NCI-H510A treated with DMSO at 0.1 percent for 48 hours (cell line): ENCODE measurements around the gene PCDHGA12.
A peak's percentile ranks its signal among the peaks of the same experiment; 100 is the strongest.
"Not testable (repeated sequence)": the region's sequence is repeated elsewhere in the genome, so short reads cannot be mapped to it uniquely, and the experiment has no call there.

Experiments
- DNase-seq: peaks from one replicate; lab custom pipeline; 2025; lab: John Stamatoyannopoulos, UW

The PCDHGA12 gene

GRCh38 chr5:141430332-141431113 is at the start of gene PCDHGA12:
Gene PCDHGA12, plus strand, starts transcription at chr5:141430507. Its CDS starts 253 bp downstream, at chr5:141430760.
- DNase-seq = no peak

- peak; percentile 24 for DNase-seq
Observed at GRCh38 chr5:141382469-141383294, 47.6 kb upstream of the PCDHGA12 start, which contains the start of gene PCDHGA7. Gene PCDHGA7, plus strand, starts transcription at chr5:141382742. Its CDS starts 158 bp downstream, at chr5:141382900.

- no peak for DNase-seq
Observed at GRCh38 chr5:141383345-141383744, 47.0 kb upstream of the PCDHGA12 start.

GRCh38 chr5:141384471-141385267 is 45.6 kb upstream of the PCDHGA12 start:
- DNase-seq = no peak

GRCh38 chr5:141387557-141388311 is 42.6 kb upstream of the PCDHGA12 start, which contains the start of gene PCDHGB4:
Gene PCDHGB4, plus strand, starts transcription at chr5:141387698. Its CDS starts 187 bp downstream, at chr5:141387885.
- not testable (repeated sequence) for DNase-seq

- no peak for DNase-seq
Observed at GRCh38 chr5:141388661-141389060, 41.6 kb upstream of the PCDHGA12 start.

GRCh38 chr5:141389153-141390042 is 40.9 kb upstream of the PCDHGA12 start:
- DNase-seq = no peak

GRCh38 chr5:141392429-141393198 is 37.7 kb upstream of the PCDHGA12 start, which contains the start of gene PCDHGA8:
Gene PCDHGA8, plus strand, starts transcription at chr5:141392633. Its CDS starts 181 bp downstream, at chr5:141392814.
- DNase-seq = no peak

GRCh38 chr5:141393267-141393666 is 37.0 kb upstream of the PCDHGA12 start:
- no peak for DNase-seq

- not testable (repeated sequence) for DNase-seq
Observed at GRCh38 chr5:141394401-141395187, 35.7 kb upstream of the PCDHGA12 start.

GRCh38 chr5:141397756-141398551 is 32.4 kb upstream of the PCDHGA12 start, which contains the start of gene PCDHGB5:
Gene PCDHGB5, plus strand, starts transcription at chr5:141397947. Its CDS starts 181 bp downstream, at chr5:141398128.
- not testable (repeated sequence) for DNase-seq

GRCh38 chr5:141398608-141399007 is 31.7 kb upstream of the PCDHGA12 start:
- DNase-seq = no peak

- no peak for DNase-seq
Observed at GRCh38 chr5:141399555-141400258, 30.6 kb upstream of the PCDHGA12 start.

GRCh38 chr5:141402553-141403243 is 27.6 kb upstream of the PCDHGA12 start, which contains the start of gene PCDHGA9:
Gene PCDHGA9, plus strand, starts transcription at chr5:141402778. Its CDS starts 175 bp downstream, at chr5:141402953.
- DNase-seq = peak; percentile 6

GRCh38 chr5:141403387-141403786 is 26.9 kb upstream of the PCDHGA12 start:
- no peak for DNase-seq
